NCI-H345 treated with DMSO at 0.1 percent for 48 hours (cell line): ENCODE results near the gene NDEL1.

Source experiments
- DNase-seq: peaks from one replicate; lab custom pipeline; 2025; ENCODE audit not compliant: unreplicated experiment; lab: John Stamatoyannopoulos, UW

NDEL1 gene

GRCh38 chr17:8477715-8478441 is 42.2 kb downstream of the NDEL1 start:
- DNase-seq, result no peak

GRCh38 chr17:8479431-8479947 is 43.8 kb downstream of the NDEL1 start:
- no peak for DNase-seq

GRCh38 chr17:8480011-8480976 is 44.6 kb downstream of the NDEL1 start:
- no peak for DNase-seq

- peak; percentile 24 for DNase-seq
Measured at GRCh38 chr17:8481089-8481488, 45.4 kb downstream of the NDEL1 start.

GRCh38 chr17:8481703-8482102 is 46.0 kb downstream of the NDEL1 start:
- no peak for DNase-seq

GRCh38 chr17:8482546-8482945 is 46.9 kb downstream of the NDEL1 start:
- DNase-seq, result no peak

- DNase-seq, result no peak
Measured at GRCh38 chr17:8484465-8484864, 48.8 kb downstream of the NDEL1 start.

- no peak for DNase-seq
Measured at GRCh38 chr17:8485491-8485890, 49.8 kb downstream of the NDEL1 start.

GRCh38 chr17:8487130-8487645 is 51.5 kb downstream of the NDEL1 start:
- no peak for DNase-seq

GRCh38 chr17:8487743-8488142 is 52.1 kb downstream of the NDEL1 start:
- no peak for DNase-seq

GRCh38 chr17:8488491-8488890 is 52.8 kb downstream of the NDEL1 start:
- DNase-seq, result no peak

GRCh38 chr17:8488901-8489300 is 53.2 kb downstream of the NDEL1 start:
- DNase-seq, result no peak

- DNase-seq, result no peak
Measured at GRCh38 chr17:8489841-8490240, 54.2 kb downstream of the NDEL1 start.

- no peak for DNase-seq
Measured at GRCh38 chr17:8490256-8491023, 54.8 kb downstream of the NDEL1 start.

- no peak for DNase-seq
Measured at GRCh38 chr17:8492121-8492520, 56.4 kb downstream of the NDEL1 start.

- no peak for DNase-seq
Measured at GRCh38 chr17:8494021-8494420, 58.3 kb downstream of the NDEL1 start.

- DNase-seq, result no peak
Measured at GRCh38 chr17:8494506-8495111, 58.9 kb downstream of the NDEL1 start.

- no peak for DNase-seq
Measured at GRCh38 chr17:8496081-8496480, 60.4 kb downstream of the NDEL1 start.

GRCh38 chr17:8499171-8499570 is 63.5 kb downstream of the NDEL1 start:
- no peak for DNase-seq

GRCh38 chr17:8499614-8500013 is 63.9 kb downstream of the NDEL1 start:
- no peak for DNase-seq
